ENCODE measurements around the gene BIN2. TPM values are rescaled to one million over a fixed set of nuclear protein-coding genes. Genes with fewer than 3 reads are reported as not detected.

The BIN2 gene
- total and polyA plus RNA-seq, 9 of the 15 experiments (the other 6 are each of a cell fraction or from before 2014, with no cell fraction given), result 0.04 to 0.39 (median 0.25) TPM; not detected in 1

DNA sequence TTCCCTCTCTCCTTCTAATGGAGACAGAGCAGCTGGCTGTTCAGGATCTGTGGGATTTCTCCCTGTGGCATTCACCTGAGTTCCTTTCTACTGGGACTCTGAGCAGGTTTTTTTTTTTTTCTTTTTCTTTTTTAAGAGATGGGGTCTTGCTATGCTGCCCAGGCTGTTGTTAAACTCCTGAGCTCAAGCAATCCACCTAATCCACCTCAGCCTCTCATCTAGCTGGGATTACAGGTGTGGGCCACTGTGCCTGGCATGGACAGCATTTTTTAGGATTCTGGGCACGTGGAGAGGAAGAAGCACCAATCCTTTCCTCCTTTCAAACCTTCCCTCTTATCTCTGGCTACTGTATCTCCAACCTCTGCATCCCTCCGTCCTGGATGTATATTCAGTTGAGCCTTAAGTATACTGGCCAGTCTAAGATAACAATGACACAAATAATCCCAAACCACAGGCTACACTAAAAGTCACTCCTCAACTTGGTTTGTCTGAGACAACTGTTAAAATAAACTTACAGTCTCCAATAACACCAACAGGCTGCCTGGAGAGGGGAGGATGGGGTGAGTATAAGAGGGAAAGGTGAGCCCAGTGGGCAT is 38.9 kb upstream of the BIN2 start (continued):
- TF ChIP-seq, protein P1, sequence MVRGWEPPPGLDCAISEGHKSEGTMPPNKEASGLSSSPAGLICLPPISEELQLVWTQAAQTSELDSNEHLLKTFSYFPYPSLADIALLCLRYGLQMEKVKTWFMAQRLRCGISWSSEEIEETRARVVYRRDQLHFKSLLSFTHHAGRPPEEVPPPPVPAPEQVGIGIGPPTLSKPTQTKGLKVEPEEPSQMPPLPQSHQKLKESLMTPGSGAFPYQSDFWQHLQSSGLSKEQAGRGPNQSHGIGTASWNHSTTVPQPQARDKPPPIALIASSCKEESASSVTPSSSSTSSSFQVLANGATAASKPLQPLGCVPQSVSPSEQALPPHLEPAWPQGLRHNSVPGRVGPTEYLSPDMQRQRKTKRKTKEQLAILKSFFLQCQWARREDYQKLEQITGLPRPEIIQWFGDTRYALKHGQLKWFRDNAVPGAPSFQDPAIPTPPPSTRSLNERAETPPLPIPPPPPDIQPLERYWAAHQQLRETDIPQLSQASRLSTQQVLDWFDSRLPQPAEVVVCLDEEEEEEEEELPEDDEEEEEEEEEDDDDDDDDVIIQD (CRISPR knock-in tag; IDR thresholded peaks at IDR 0.05), result no peak
- TF ChIP-seq DNMT1 (IDR thresholded peaks at IDR 0.05) (no peak), ZNF134 (CRISPR knock-in tag; conservative IDR thresholded peaks at IDR 0.05) (no peak), OTX1 (CRISPR knock-in tag; IDR thresholded peaks at IDR 0.05) (no peak), MAZ (CRISPR knock-in tag; conservative IDR thresholded peaks at IDR 0.05 in 1 of 2, IDR thresholded peaks at IDR 0.05 in 1 of 2) (no peak), VEZF1 (CRISPR knock-in tag; IDR thresholded peaks at IDR 0.05) (peak; percentile 22; the same call in 1 of the 2 replicates), KLF16 (IDR thresholded peaks at IDR 0.05) (peak; percentile 55), HDAC8 (tag; IDR thresholded peaks at IDR 0.05) (no peak), HDGF (IDR thresholded peaks at IDR 0.05) (no peak), HMG20B (CRISPR knock-in tag; IDR thresholded peaks at IDR 0.05) (no peak), DMBX1 (CRISPR knock-in tag; IDR thresholded peaks at IDR 0.05; ENCODE audit: borderline replicate concordance) (no peak), ZNF311 (CRISPR knock-in tag; IDR thresholded peaks at IDR 0.05) (0 out of 2 replicates have a peak, but pooled peaks have one; percentile 33), CTBP1 (IDR thresholded peaks at IDR 0.05; ENCODE audit: borderline replicate concordance) (peak; percentile 51; the same call in 1 of the 2 replicates), BACH1 (tag; IDR thresholded peaks at IDR 0.05) (no peak), FOSL1 (tag; conservative IDR thresholded peaks at IDR 0.05) (0 out of 2 replicates have a peak, but pooled peaks have one; percentile 34), ZC3H8 (IDR thresholded peaks at IDR 0.05) (no peak), PHB (CRISPR knock-in tag; IDR thresholded peaks at IDR 0.05) (no peak), CHD1 (IDR thresholded peaks at IDR 0.05; ENCODE audit: low read length) (no peak), HMG20A (CRISPR knock-in tag; conservative IDR thresholded peaks at IDR 0.05) (no peak), SOX6 (IDR thresholded peaks at IDR 0.05) (peak; percentile 55; the same call in 1 of the 2 replicates), NFIC (IDR thresholded peaks at IDR 0.05) (peak; percentile 37; the same call in 1 of the 2 replicates), SMARCC2 (IDR thresholded peaks at IDR 0.05; ENCODE audit: low read depth) (no peak), POU5F1 (IDR thresholded peaks at IDR 0.05; ENCODE audit: borderline replicate concordance, low read depth, low read length, partially characterized antibody) (no peak)
- TF ChIP-seq, protein P2, sequence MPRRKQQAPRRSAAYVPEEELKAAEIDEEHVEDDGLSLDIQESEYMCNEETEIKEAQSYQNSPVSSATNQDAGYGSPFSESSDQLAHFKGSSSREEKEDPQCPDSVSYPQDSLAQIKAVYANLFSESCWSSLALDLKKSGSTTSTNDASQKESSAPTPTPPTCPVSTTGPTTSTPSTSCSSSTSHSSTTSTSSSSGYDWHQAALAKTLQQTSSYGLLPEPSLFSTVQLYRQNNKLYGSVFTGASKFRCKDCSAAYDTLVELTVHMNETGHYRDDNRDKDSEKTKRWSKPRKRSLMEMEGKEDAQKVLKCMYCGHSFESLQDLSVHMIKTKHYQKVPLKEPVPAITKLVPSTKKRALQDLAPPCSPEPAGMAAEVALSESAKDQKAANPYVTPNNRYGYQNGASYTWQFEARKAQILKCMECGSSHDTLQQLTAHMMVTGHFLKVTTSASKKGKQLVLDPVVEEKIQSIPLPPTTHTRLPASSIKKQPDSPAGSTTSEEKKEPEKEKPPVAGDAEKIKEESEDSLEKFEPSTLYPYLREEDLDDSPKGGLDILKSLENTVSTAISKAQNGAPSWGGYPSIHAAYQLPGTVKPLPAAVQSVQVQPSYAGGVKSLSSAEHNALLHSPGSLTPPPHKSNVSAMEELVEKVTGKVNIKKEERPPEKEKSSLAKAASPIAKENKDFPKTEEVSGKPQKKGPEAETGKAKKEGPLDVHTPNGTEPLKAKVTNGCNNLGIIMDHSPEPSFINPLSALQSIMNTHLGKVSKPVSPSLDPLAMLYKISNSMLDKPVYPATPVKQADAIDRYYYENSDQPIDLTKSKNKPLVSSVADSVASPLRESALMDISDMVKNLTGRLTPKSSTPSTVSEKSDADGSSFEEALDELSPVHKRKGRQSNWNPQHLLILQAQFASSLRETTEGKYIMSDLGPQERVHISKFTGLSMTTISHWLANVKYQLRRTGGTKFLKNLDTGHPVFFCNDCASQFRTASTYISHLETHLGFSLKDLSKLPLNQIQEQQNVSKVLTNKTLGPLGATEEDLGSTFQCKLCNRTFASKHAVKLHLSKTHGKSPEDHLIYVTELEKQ (CRISPR knock-in tag; IDR thresholded peaks at IDR 0.05), result no peak
- TF ChIP-seq, protein P3, sequence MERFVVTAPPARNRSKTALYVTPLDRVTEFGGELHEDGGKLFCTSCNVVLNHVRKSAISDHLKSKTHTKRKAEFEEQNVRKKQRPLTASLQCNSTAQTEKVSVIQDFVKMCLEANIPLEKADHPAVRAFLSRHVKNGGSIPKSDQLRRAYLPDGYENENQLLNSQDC (CRISPR knock-in tag; IDR thresholded peaks at IDR 0.05), result no peak

Data from K562 (cell line).